ENCODE data around the gene DPH2. TPM values are rescaled to one million over a fixed set of nuclear protein-coding genes. Genes with fewer than 3 reads are reported as not detected.

The DPH2 gene
- total and polyA plus RNA-seq, 9 donors = 7.2 to 27.0 (median 15.5) TPM

DNA sequence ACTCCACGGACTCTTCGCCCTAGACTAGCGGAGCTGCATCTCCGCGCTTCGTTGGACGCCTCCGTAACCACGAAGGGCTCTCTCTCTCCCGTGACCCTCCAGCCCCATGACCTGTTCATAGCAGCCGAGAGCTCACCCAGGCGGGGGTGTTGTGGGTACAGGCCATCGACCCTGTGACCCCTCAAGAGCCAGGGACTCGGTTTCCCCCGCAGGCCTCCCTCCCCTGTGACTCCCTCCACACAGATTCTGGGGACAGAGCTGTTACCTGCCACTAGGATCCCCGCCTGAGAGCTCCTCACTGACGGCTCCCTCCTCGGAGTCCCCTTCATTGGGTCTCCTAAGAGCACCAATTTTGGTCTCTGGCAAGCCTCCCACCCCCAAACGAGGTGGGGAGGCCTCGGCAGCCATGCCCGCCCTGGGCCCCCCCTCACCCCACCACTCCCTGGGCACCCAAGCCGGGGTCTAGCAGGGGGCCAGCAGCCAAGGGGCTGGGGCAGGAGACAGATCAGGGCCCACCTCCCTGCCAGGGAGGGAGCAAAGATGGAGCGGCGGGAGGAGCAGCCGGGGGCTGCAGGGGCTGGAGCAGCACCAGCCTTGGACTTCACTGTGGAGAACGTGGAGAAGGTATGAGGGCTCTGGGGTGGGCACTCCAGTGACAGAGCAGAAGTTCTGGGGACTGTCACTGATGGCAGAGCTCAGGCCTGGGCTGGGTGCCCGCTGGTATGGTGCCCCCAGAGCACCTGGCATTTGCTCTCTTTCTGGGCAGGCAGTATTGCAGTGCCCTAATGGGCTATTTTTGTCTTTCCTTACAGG is 22.5 kb upstream of the DPH2 start:
- TF ChIP-seq, protein P1, sequence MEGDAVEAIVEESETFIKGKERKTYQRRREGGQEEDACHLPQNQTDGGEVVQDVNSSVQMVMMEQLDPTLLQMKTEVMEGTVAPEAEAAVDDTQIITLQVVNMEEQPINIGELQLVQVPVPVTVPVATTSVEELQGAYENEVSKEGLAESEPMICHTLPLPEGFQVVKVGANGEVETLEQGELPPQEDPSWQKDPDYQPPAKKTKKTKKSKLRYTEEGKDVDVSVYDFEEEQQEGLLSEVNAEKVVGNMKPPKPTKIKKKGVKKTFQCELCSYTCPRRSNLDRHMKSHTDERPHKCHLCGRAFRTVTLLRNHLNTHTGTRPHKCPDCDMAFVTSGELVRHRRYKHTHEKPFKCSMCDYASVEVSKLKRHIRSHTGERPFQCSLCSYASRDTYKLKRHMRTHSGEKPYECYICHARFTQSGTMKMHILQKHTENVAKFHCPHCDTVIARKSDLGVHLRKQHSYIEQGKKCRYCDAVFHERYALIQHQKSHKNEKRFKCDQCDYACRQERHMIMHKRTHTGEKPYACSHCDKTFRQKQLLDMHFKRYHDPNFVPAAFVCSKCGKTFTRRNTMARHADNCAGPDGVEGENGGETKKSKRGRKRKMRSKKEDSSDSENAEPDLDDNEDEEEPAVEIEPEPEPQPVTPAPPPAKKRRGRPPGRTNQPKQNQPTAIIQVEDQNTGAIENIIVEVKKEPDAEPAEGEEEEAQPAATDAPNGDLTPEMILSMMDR (IDR thresholded peaks at IDR 0.05) = no peak
- no peak for TF ChIP-seq POLR2A (IDR thresholded peaks at IDR 0.05)
- TF ChIP-seq EP300 (IDR thresholded peaks at IDR 0.05) = no peak
- peak overlapping the region; percentile 82 for H3K4me3 ChIP-seq
- H3K27me3 ChIP-seq = no peaks in the 10 kb centered on the region
- WGBS, 3 donors = 2 to 5% (median 3%) methylated on average over 24 to 27 of the region's 27 CpGs
- H3K36me3 ChIP-seq = no peaks in the 10 kb centered on the region
- peaks cover 9% of the 10 kb centered on the region for H3K4me1 ChIP-seq (ENCODE audit: insufficient read depth)
- DNase-seq = peak in 4 of 5 donors; percentile 38 to 69 (median 64)
- intact Hi-C loops (cut with DNase I) = no loop called here
- peak overlapping the region in 1 of 2 donors; percentile 98 for H3K27ac ChIP-seq
- no peaks in the 10 kb centered on the region for H3K9me3 ChIP-seq

DNA sequence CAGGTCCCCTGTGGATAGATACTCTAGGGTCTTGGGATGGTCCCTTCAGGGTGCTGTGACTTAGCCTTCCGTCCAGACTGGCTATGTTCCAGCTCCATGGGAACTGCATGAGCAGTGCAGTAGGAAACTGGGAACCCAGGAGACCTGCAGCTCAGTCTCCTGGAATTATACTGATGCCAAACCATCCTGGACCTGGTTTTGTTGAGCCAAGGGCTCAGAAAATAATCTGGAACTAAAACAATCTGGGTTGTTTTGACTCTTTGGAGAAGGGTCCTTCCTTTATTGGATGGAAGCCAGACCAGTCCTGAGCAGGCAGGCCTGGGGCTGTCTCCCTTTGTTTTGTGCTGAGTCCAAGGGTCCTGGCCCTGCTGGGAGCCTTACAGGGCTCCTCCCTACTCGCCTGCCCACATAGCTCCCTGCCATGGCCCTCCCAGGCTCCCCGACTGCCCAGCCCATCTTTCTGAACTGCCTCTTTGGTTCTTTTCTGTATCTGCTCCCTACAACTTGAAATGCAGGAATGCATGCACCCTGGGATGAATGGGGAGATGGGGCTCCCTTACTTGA is 21.9 kb upstream of the DPH2 start:
- H3K36me3 ChIP-seq = no peaks in the 10 kb centered on the region
- H3K27ac ChIP-seq = no peak overlapping the region
- 0 to 8% (median 5%) methylated on average over 3 of the region's 3 CpGs for WGBS, 3 donors
- no peaks in the 10 kb centered on the region for H3K27me3 ChIP-seq
- H3K4me1 ChIP-seq (ENCODE audit: insufficient read depth) = peaks cover 9% of the 10 kb centered on the region
- H3K4me3 ChIP-seq = peak overlapping the region; percentile 82
- H3K9me3 ChIP-seq = no peaks in the 10 kb centered on the region
- intact Hi-C loops (cut with DNase I) = no loop called here
- no peak for TF ChIP-seq POLR2A (IDR thresholded peaks at IDR 0.05)
- DNase-seq = no peak

GRCh38 chr1:43949678-43950077 is 20.1 kb upstream of the DPH2 start:
- no peak overlapping the region for H3K27ac ChIP-seq
- H3K9me3 ChIP-seq = no peaks in the 10 kb centered on the region
- no peaks in the 10 kb centered on the region for H3K27me3 ChIP-seq
- no peak for DNase-seq
- H3K36me3 ChIP-seq = no peaks in the 10 kb centered on the region
- WGBS, 3 donors = 61 to 84% (median 68%) methylated on average over 12 to 13 of the region's 13 CpGs
- H3K4me3 ChIP-seq = no peak overlapping the region
- intact Hi-C loops (cut with DNase I) = no loop called here
- H3K4me1 ChIP-seq (ENCODE audit: insufficient read depth) = peaks cover 9% of the 10 kb centered on the region
- TF ChIP-seq, protein P1 (IDR thresholded peaks at IDR 0.05) = no peak
- TF ChIP-seq POLR2A (IDR thresholded peaks at IDR 0.05) = no peak
- no peak for TF ChIP-seq EP300 (IDR thresholded peaks at IDR 0.05)

DNA sequence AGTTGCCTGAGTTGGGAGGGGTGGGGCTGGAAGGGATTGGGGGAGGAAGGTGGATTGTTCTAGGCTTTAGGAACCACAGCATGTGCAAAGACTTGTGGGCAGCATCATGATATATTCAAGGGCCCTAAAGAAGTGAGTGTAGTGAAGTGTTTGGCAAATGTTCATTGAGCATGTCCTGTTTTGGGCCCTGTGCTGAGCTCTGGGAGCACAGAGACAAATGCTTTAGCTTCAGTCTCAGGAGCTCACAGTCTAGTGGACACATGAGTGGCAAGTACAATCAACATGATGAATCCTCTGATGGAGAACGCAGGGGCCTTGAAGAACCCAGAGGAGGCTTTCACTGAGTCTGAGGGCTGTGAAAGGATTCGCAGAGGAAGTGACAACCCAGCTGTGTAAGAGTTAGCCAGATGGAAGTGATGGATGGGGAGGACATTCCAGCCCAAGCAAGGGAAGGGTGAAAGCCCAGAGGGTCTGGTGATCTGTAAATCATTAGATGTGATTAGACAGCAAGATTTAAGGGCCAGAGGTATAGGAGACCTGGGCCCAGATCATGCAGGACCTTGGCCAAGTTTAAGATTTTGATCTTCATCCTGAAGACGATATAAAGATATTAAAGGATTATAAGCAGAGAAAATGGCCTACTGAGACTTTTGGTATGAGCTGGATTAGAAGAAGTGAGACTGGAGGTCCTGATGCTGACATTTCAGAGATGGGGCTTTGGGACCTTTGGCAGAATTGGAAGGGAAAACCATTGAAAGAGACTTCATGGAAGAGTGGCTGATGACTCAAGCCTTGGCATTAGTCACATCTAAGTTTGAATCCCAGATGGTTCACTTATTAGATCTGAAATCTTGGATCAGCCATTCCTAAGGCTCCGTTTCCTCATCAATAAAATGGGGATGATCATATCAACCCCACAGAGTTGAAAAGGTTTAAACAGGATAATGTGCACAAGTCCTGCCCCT is 18.5 kb upstream of the DPH2 start:
- 86 to 90% (median 87%) methylated on average over 4 of the region's 4 CpGs for WGBS, 3 donors
- H3K27me3 ChIP-seq = no peaks in the 10 kb centered on the region
- intact Hi-C loops (cut with DNase I) = no loop called here
- TF ChIP-seq, protein P1 (IDR thresholded peaks at IDR 0.05) = no peak
- TF ChIP-seq EP300 (IDR thresholded peaks at IDR 0.05) (no peak), POLR2A (IDR thresholded peaks at IDR 0.05) (no peak)
- H3K9me3 ChIP-seq = no peaks in the 10 kb centered on the region
- no peaks in the 10 kb centered on the region for H3K36me3 ChIP-seq
- no peak overlapping the region for H3K27ac ChIP-seq
- H3K4me1 ChIP-seq (ENCODE audit: insufficient read depth) = peaks cover 9% of the 10 kb centered on the region
- no peak for DNase-seq
- H3K4me3 ChIP-seq = no peak overlapping the region
